ENCODE measurements around the gene CDK6.

DNA sequence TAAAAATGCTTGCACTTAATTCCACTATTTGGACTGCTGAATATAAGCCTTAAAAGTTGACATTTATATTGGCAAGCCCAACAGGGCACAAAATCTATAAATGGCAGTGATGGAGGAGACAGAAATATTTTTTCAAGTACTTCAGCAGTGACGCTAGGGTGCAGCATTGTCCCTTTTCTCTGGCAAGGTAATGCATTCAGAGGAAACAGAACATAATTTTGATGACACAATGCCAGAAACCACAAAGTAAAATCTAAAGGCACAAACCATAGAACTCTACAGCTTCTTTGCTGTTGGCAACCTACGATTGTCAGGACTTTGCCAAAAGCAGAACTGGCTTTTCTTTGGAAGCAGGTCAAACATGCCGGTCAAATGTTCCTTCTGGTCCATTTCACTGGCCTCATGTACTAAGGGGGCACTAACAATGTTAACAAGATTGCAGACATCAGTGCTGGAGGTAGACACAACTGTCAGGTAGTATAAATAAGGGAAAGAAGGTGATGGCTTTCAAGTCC lies 215.3 kb downstream of the CDK6 start:
- TF ChIP-seq, protein P1, sequence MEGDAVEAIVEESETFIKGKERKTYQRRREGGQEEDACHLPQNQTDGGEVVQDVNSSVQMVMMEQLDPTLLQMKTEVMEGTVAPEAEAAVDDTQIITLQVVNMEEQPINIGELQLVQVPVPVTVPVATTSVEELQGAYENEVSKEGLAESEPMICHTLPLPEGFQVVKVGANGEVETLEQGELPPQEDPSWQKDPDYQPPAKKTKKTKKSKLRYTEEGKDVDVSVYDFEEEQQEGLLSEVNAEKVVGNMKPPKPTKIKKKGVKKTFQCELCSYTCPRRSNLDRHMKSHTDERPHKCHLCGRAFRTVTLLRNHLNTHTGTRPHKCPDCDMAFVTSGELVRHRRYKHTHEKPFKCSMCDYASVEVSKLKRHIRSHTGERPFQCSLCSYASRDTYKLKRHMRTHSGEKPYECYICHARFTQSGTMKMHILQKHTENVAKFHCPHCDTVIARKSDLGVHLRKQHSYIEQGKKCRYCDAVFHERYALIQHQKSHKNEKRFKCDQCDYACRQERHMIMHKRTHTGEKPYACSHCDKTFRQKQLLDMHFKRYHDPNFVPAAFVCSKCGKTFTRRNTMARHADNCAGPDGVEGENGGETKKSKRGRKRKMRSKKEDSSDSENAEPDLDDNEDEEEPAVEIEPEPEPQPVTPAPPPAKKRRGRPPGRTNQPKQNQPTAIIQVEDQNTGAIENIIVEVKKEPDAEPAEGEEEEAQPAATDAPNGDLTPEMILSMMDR (IDR thresholded peaks at IDR 0.05), result peak; percentile 29 to 87 (median 72)
- no peak for TF ChIP-seq POLR2A (IDR thresholded peaks at IDR 0.05)

Data from thyroid gland (tissue), 4 donors.